Fibroblast of skin of left biceps (primary cell): ENCODE results near the gene ATXN7.

Experiments
- DNase-seq, 2 experiments: peaks; one replicate each; pipeline ENCODE4 v3.0.0-alpha.2; 2013; ENCODE audit warnings: low read depth in 2 of 2

Gene ATXN7

GRCh38 chr3:64049136-64049535, 185.5 kb downstream of the ATXN7 start:
- DNase-seq: no peak

- no peak for DNase-seq
These were observed 186.2 kb downstream of the ATXN7 start for GRCh38 chr3:64049832-64050231.
